Common myeloid progenitor, CD34-positive (primary cell): ENCODE data around the gene HAO2.
"Not testable (repeated sequence)": the region's sequence is repeated elsewhere in the genome, so short reads cannot be mapped to it uniquely, and the experiment has no call there.

Source experiments
- CTCF ChIA-PET: fragments of 350-600 bp; sonication (Branson Sonifier 250); formaldehyde crosslinking; loops from one replicate; lab custom pipeline; 2021; ENCODE audit warnings: antibody characterized with exemption; lab: Charles Lee
- POLR2A ChIA-PET: fragments of 350-600 bp; sonication (Branson Sonifier 250); formaldehyde crosslinking; loops from one replicate; lab custom pipeline; 2021; ENCODE audit warnings: antibody characterized with exemption; lab: Charles Lee
- DNase-seq, 3 donors: peaks; one replicate each; pipeline versions ENCODE4 v3.0.0 to v3.0.0-alpha.2; 2013
- H3K27ac ChIP-seq, 2 experiments: 1 replicate in 1 of 2; 2 replicates in 1 of 2; pipeline ENCODE4 v1.7.0; 2013; ENCODE audit warnings: inconsistent platforms in 2 of 2, low read length in 2 of 2, mild to moderate bottlenecking in 2 of 2, low read depth in 1 of 2, moderate library complexity in 1 of 2; ENCODE audit not compliant: severe bottlenecking in 2 of 2, insufficient read depth in 1 of 2, poor library complexity in 1 of 2
- H3K27me3 ChIP-seq, 5 experiments: replicated peaks in 2 of 5; 1 replicate in 3 of 5; 2 replicates in 2 of 5; pipeline versions ENCODE4 v1.6.1 to v1.7.0; 2013; ENCODE audit warnings: low read length in 4 of 5, mild to moderate bottlenecking in 2 of 5, moderate library complexity in 2 of 5, inconsistent platforms in 1 of 5; ENCODE audit not compliant: insufficient read depth in 5 of 5, control insufficient read depth in 4 of 5
- H3K36me3 ChIP-seq, 4 experiments: 1 replicate in 2 of 4; 2 replicates in 2 of 4; pipeline versions ENCODE4 v1.6.1 to v1.7.0; 2013; ENCODE audit warnings: low read length in 3 of 4, control low read depth in 1 of 4, mild to moderate bottlenecking in 1 of 4; ENCODE audit not compliant: control insufficient read depth in 4 of 4, insufficient read depth in 4 of 4
- H3K4me1 ChIP-seq, 4 experiments: 1 replicate in 3 of 4; 2 replicates in 1 of 4; pipeline versions ENCODE4 v1.6.1 to v1.7.1; 2013; ENCODE audit warnings: low read length in 3 of 4, mild to moderate bottlenecking in 3 of 4, control low read depth in 1 of 4, inconsistent platforms in 1 of 4, moderate library complexity in 1 of 4; ENCODE audit not compliant: control insufficient read depth in 4 of 4, insufficient read depth in 4 of 4; ENCODE audit errors: control extremely low read depth in 1 of 4
- H3K4me3 ChIP-seq, 7 experiments: 1 replicate in 4 of 7; 2 replicates in 3 of 7; pipeline versions ENCODE4 v1.5.1 to v1.7.0; 2013; ENCODE audit warnings: mild to moderate bottlenecking in 7 of 7, low read length in 6 of 7, moderate library complexity in 6 of 7, inconsistent platforms in 2 of 7, low read depth in 2 of 7, control low read depth in 1 of 7; ENCODE audit not compliant: insufficient read depth in 4 of 7, control insufficient read depth in 1 of 7; ENCODE audit errors: extremely low read depth in 1 of 7
- H3K9me3 ChIP-seq, 5 experiments: 1 replicate in 4 of 5; 2 replicates in 1 of 5; pipeline versions ENCODE4 v1.6.1 to v1.7.1; 2013; ENCODE audit warnings: low read length in 4 of 5, mild to moderate bottlenecking in 2 of 5, inconsistent platforms in 1 of 5, low read depth in 1 of 5, moderate library complexity in 1 of 5; ENCODE audit not compliant: control insufficient read depth in 4 of 5, insufficient read depth in 2 of 5; ENCODE audit errors: control extremely low read depth in 1 of 5
- WGBS: methylation state at CpG from one replicate; pipeline ENCODE4 v1.1.5; 2013; ENCODE audit not compliant: insufficient coverage; 5-methylcytosine and 5-hydroxymethylcytosine counted together

Gene HAO2

DNA sequence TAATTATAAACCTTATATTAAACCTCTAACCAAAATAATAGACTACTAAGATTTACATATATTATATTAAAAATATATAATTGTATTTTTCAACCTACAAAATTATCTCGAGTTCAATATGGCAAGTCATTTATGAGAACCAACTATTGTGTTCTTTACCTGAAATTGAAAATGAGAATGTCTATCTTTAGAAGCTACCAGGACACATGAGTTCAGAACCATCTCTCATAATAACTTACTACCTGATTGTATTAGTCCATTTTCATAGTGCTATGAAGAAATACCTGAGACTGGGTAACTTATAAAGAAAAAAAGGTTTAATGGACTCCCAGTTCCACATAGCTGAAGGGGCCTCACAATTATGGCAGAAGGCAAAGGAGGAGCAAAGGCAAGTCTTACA, 6.8 kb downstream of the HAO2 start:
- H3K27ac ChIP-seq, result no peak overlapping the region
- H3K9me3 ChIP-seq, result peaks cover 0 to under 1% (median 0%) of the 10 kb centered on the region in 5 experiments
- H3K27me3 ChIP-seq, result peaks cover 0 to 4% (median 2%) of the 10 kb centered on the region in 5 experiments
- POLR2A ChIA-PET, result no interaction called here
- H3K36me3 ChIP-seq, result no peaks in the 10 kb centered on the region
- no CpG with 5 or more reads among the region's 1 CpG for WGBS
- H3K4me1 ChIP-seq, result peaks cover 0 to 2% (median 0%) of the 10 kb centered on the region in 4 experiments
- CTCF ChIA-PET, result interaction anchor here (0.6 to 1.8 kb wide), 3 partner anchors 8 to 124 kb away, joined by 3 to 4 read pairs (median 3); no protein-coding TSS in a partner anchor
- DNase-seq, result no peak
- H3K4me3 ChIP-seq, result no peak overlapping the region

DNA sequence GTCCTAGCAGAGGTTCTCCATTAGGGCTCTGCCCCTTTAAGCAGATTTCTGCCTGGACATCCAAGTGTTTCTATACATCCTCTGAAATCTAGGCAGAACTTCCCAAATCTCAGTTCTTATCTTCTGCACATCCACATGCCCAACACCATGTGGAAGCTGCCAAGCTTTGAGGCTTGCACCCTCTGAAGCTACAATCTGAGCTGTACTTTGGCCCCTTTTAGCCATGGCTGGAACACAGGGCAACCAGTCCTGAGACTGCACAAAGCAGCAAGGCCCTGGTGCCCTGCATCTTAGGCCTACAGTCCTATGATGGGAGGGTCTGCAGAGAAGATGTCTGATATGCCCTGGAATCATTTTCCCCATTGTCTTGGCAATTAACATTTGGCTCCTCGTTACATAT, 8.0 kb downstream of the HAO2 start:
- 100% methylated on average over 1 of the region's 1 CpG for WGBS
- no peak for DNase-seq
- CTCF ChIA-PET, result interaction anchor here (1.8 kb wide), 1 partner anchor 9 kb away, joined by 4 read pairs; no protein-coding TSS in a partner anchor

DNA sequence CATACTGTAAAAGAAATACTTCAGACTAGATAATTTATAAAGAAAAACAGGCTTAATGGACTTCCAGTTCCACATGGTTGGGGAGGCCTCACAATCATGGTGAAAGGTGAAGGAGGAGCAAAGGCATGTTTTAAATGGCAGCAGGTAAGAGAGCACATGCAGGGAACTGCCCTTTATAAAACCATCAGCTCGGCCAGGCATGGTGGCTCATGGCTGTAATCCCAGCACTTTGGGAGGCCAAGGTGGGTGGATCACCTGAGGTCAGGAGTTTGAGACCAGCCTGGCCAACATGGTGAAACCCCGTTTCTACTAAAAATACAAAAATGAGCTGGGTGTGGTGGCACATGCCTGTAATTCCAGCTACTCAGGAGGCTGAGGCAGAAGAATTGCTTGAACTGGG, 9.0 kb downstream of the HAO2 start:
- POLR2A ChIA-PET, H3K4me3 ChIP-seq, H3K9me3 ChIP-seq, H3K27ac ChIP-seq, H3K36me3 ChIP-seq, H3K27me3 ChIP-seq, DNase-seq, H3K4me1 ChIP-seq: not testable (repeated sequence)
- 92% methylated on average over 2 of the region's 2 CpGs for WGBS
- CTCF ChIA-PET, result interaction anchor here (1.3 kb wide), 1 partner anchor 8 kb away, joined by 4 read pairs; no protein-coding TSS in a partner anchor

More for the DNA sequence above, 8.0 kb downstream of the HAO2 start:
- POLR2A ChIA-PET, result no interaction called here
- Histone ChIP-seq H3K27me3 (peaks cover 0 to 4% (median 2%) of the 10 kb centered on the region in 5 experiments), H3K36me3 (no peaks in the 10 kb centered on the region), H3K4me1 (peaks cover 0 to 2% (median 0%) of the 10 kb centered on the region in 4 experiments), H3K4me3 (no peak overlapping the region), H3K27ac (no peak overlapping the region), H3K9me3 (peaks cover 0 to 2% (median 0%) of the 10 kb centered on the region in 5 experiments)

DNA sequence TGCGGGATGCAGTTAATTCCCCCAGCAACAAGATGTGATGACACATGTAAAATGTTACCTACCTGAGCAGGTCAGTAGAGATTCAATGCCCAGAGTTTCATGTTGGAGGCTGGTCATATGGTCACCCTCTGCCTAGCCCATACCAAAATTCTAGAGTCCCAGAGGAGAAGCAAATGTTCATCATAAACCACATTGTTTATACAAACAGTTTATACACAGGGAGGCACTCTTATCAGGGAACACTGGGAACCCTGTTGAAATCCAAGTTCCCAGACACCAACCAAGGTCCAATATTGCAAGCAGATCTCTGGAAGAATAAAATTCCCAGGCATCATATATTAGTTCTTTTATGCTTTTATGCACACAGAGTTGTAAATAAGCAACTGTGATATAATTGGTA, 10.5 kb downstream of the HAO2 start:
- CTCF ChIA-PET, result no interaction called here
- Histone ChIP-seq H3K9me3 (peaks cover 0 to 3% (median 0%) of the 10 kb centered on the region in 5 experiments), H3K27me3 (peaks cover 0 to 3% (median 0%) of the 10 kb centered on the region in 5 experiments), H3K4me1 (no peaks in the 10 kb centered on the region), H3K36me3 (no peaks in the 10 kb centered on the region), H3K27ac (no peak overlapping the region), H3K4me3 (no peak overlapping the region)
- no CpG with 5 or more reads among the region's 1 CpG for WGBS
- POLR2A ChIA-PET, result no interaction called here
- no peak for DNase-seq

DNA sequence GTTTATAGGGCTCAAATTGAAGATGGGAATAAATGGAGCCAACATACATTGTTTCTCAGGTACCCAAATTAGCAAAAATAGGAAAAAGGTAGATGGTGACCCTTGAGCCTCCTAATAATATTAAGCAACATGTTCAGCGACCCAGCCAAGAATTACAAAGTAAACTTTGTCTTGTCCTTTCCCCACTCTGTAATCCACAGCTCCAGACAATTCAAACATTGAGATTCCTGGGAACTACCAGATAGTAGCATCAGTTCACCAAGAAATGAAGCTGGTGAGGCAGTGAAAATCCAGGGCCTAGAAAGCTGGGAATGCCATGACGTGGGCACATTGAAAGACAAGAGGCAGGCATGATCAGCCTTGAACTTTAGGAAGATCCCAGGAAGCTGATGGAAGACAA, 11.7 kb downstream of the HAO2 start:
- POLR2A ChIA-PET, result no interaction called here
- DNase-seq, result no peak
- Histone ChIP-seq H3K27me3 (no peaks in the 10 kb centered on the region), H3K4me3 (no peak overlapping the region), H3K9me3 (peaks cover 0 to 3% (median 0%) of the 10 kb centered on the region in 5 experiments), H3K36me3 (no peaks in the 10 kb centered on the region), H3K27ac (no peak overlapping the region), H3K4me1 (no peaks in the 10 kb centered on the region)
- CTCF ChIA-PET, result interaction anchor here (1.2 kb wide), 1 partner anchor 10 kb away, joined by 4 read pairs; no protein-coding TSS in a partner anchor
- 100% methylated on average over 2 of the region's 2 CpGs for WGBS

DNA sequence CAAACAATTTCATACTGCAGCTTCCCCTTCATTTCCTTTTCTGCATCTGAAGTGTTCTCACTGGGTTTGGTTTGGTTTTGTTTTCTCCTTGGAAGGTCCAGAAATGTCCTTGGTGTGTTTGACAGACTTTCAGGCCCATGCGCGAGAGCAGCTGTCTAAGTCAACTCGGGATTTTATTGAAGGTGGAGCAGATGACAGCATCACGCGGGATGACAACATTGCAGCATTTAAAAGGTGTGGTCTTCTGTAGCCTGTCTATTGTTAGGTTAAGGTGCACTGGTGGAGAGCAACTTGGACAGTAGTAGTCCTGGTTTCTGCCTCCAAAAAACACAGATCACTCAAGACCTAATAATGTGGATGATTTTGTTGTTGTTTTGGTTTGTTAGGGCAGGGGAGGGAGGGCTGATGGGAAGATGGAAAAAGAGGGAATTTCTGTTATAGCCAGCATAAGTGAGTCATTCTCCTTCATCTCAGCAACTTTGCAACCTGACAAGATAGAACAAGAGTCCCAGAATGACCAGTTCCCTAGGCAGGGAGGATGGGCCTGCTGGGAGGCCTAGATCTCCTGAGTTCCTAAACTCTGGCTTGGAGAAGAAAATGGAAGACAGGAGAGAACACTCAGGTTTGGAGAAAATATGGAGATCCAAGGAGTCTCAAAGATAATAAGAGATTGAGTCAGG, 12.5 kb downstream of the HAO2 start:
- ChIA-PET POLR2A (no interaction called here), CTCF (interaction anchor here (1.2 kb wide), 1 partner anchor 11 kb away, joined by 4 read pairs; no protein-coding TSS in a partner anchor)
- H3K4me1 ChIP-seq, result no peaks in the 10 kb centered on the region

DNA sequence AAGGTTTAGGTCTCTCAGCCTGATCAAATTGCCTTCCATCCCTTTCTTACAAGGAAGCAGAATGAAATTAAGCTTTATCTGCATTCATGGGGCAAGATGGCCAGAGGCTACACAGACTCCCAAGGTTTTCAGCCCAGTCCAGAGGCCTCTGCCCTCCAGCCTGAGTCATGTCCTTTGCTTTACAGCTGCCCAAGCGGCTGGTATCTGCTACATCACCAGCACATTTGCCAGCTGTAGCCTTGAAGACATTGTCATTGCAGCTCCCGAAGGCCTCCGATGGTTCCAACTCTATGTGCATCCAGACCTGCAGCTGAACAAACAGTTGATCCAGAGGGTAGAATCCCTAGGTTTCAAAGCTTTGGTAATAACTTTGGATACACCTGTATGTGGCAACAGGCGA, 16.0 kb downstream of the HAO2 start:
- WGBS, result 92% methylated on average over 4 of the region's 4 CpGs

More for the DNA sequence above, 12.5 kb downstream of the HAO2 start:
- no peak overlapping the region for H3K27ac ChIP-seq
- no peak for DNase-seq
- H3K27me3 ChIP-seq, result no peaks in the 10 kb centered on the region
- WGBS, result 100% methylated on average over 3 of the region's 5 CpGs
- H3K4me3 ChIP-seq, result no peak overlapping the region
- no peaks in the 10 kb centered on the region for H3K36me3 ChIP-seq
- H3K9me3 ChIP-seq, result peaks cover 0 to 3% (median 0%) of the 10 kb centered on the region in 5 experiments

More for the DNA sequence above, 16.0 kb downstream of the HAO2 start:
- ChIA-PET POLR2A (no interaction called here), CTCF (interaction anchor here (0.9 kb wide), 1 partner anchor 25 kb away, joined by 3 read pairs; no protein-coding TSS in a partner anchor)
- H3K27me3 ChIP-seq, result peaks cover 0 to 4% (median 1%) of the 10 kb centered on the region in 5 experiments
- no peak overlapping the region for H3K4me3 ChIP-seq
- no peaks in the 10 kb centered on the region for H3K4me1 ChIP-seq
- DNase-seq, result no peak
- no peak overlapping the region for H3K27ac ChIP-seq
- H3K9me3 ChIP-seq, result peaks cover 0 to 7% (median 0%) of the 10 kb centered on the region in 5 experiments
- no peaks in the 10 kb centered on the region for H3K36me3 ChIP-seq
